OCI-LY1 (cell line): ENCODE data around the gene EPGN.

Experiments used
- H2AFZ ChIP-seq: fragments of 200-600 bp; sonication (generic), shearing (Covaris generic); 2 replicates; pipeline ENCODE4 v1.6.0; 2014; ENCODE audit warnings: antibody characterized with exemption, mild to moderate bottlenecking, low read length
- H3F3A ChIP-seq: fragments of 200-600 bp; sonication (generic), shearing (Covaris generic); 2 replicates; pipeline ENCODE4 v1.6.0; 2014; ENCODE audit warnings: mild to moderate bottlenecking, antibody characterized with exemption, low read length, moderate library complexity; ENCODE audit not compliant: insufficient read depth
- H3K27ac ChIP-seq: fragments of 200-600 bp; sonication (generic); 2 replicates; pipeline ENCODE4 v1.5.1; 2014; ENCODE audit warnings: low read length, mixed run types, mild to moderate bottlenecking, low read depth; ENCODE audit not compliant: poor library complexity, severe bottlenecking
- H3K27me3 ChIP-seq: fragments of 200-600 bp; sonication (generic); 2 replicates; pipeline ENCODE4 v1.6.0; 2014; ENCODE audit warnings: antibody characterized with exemption, mild to moderate bottlenecking, low read length, moderate library complexity; ENCODE audit not compliant: insufficient read depth
- H3K36me3 ChIP-seq: fragments of 200-600 bp; sonication (generic); 2 replicates; pipeline ENCODE4 v1.6.1; 2014; ENCODE audit warnings: mild to moderate bottlenecking, antibody characterized with exemption, low read length, moderate library complexity, mixed read lengths; ENCODE audit not compliant: insufficient read depth
- H3K4me1 ChIP-seq: fragments of 200-600 bp; sonication (generic); 2 replicates; pipeline ENCODE4 v1.5.1; 2014; ENCODE audit warnings: mild to moderate bottlenecking, low read length, moderate library complexity; ENCODE audit not compliant: insufficient read depth, severe bottlenecking
- H3K4me2 ChIP-seq: fragments of 200-600 bp; sonication (generic), shearing (Covaris generic); 2 replicates; pipeline ENCODE4 v1.6.1; 2014; ENCODE audit warnings: low read length
- H3K4me3 ChIP-seq: fragments of 200-600 bp; sonication (generic); 2 replicates; pipeline ENCODE4 v1.5.1; 2014; ENCODE audit warnings: low read length, low read depth, mild to moderate bottlenecking, mixed read lengths; ENCODE audit not compliant: poor library complexity, severe bottlenecking
- H3K79me2 ChIP-seq: fragments of 200-600 bp; shearing (Covaris generic); 2 replicates; pipeline ENCODE4 v1.6.1; 2016; ENCODE audit warnings: mixed run types, low read length, mixed read lengths; ENCODE audit not compliant: insufficient read depth
- H3K9ac ChIP-seq: fragments of 200-600 bp; sonication (generic), shearing (Covaris generic); 2 replicates; pipeline ENCODE4 v1.6.1; 2014; ENCODE audit warnings: mild to moderate bottlenecking, low read length, mixed read lengths
- H3K9me2 ChIP-seq: fragments of 200-600 bp; sonication (generic), shearing (Covaris generic); 2 replicates; pipeline ENCODE4 v1.6.1; 2014; ENCODE audit warnings: low read depth, mild to moderate bottlenecking, low read length, mixed read lengths
- H3K9me3 ChIP-seq: fragments of 200-600 bp; shearing (Covaris generic); 2 replicates; pipeline ENCODE4 v1.6.1; 2014; ENCODE audit warnings: low read length, mixed read lengths
- H4K20me1 ChIP-seq: fragments of 200-600 bp; sonication (generic), shearing (Covaris generic); 2 replicates; pipeline ENCODE4 v1.6.0; 2016; ENCODE audit warnings: mild to moderate bottlenecking, low read length; ENCODE audit not compliant: insufficient read depth
- CTCF ChIP-seq: fragments of 200-600 bp; sonication (generic), shearing (Covaris generic); IDR thresholded peaks from 2 replicates; pipeline ENCODE4 v1.5.1; 2017; ENCODE audit warnings: mild to moderate bottlenecking, antibody characterized with exemption, low read length, moderate library complexity, mixed read lengths
- EZH2 ChIP-seq: fragments of 200-600 bp; sonication (generic), shearing (Covaris generic); IDR thresholded peaks from 2 replicates; pipeline ENCODE4 v1.8.0; 2017; ENCODE audit warnings: borderline replicate concordance, mixed run types, mild to moderate bottlenecking, antibody characterized with exemption, low read length, moderate library complexity, mixed read lengths

The EPGN gene

GRCh38 chr4:74353858-74354257, 45.6 kb downstream of the EPGN start:
- H3K36me3 ChIP-seq: no peaks in the 10 kb centered on the region
- no peaks in the 10 kb centered on the region for H3K4me1 ChIP-seq
- H4K20me1 ChIP-seq: no peaks in the 10 kb centered on the region
- no peaks in the 10 kb centered on the region for H3K79me2 ChIP-seq
- no peak overlapping the region for H3K4me2 ChIP-seq
- H3K27ac ChIP-seq: no peak overlapping the region
- no peak overlapping the region for H3K4me3 ChIP-seq
- H3K27me3 ChIP-seq: no peaks in the 10 kb centered on the region
- no peaks in the 10 kb centered on the region for H3F3A ChIP-seq
- no peak overlapping the region for H2AFZ ChIP-seq
- no peak for TF ChIP-seq EZH2
- no peak overlapping the region for H3K9ac ChIP-seq
- H3K9me2 ChIP-seq: no peaks in the 10 kb centered on the region
- H3K9me3 ChIP-seq: no peaks in the 10 kb centered on the region

GRCh38 chr4:74357965-74358364, 49.7 kb downstream of the EPGN start:
- H3K9me3 ChIP-seq: no peaks in the 10 kb centered on the region
- H3K4me1 ChIP-seq: no peaks in the 10 kb centered on the region
- H3K27ac ChIP-seq: no peak overlapping the region
- H3K79me2 ChIP-seq: no peaks in the 10 kb centered on the region
- no peak overlapping the region for H3K4me2 ChIP-seq
- no peaks in the 10 kb centered on the region for H3K9me2 ChIP-seq
- H3K4me3 ChIP-seq: no peak overlapping the region
- H3K9ac ChIP-seq: no peak overlapping the region
- no peaks in the 10 kb centered on the region for H3K27me3 ChIP-seq
- no peaks in the 10 kb centered on the region for H4K20me1 ChIP-seq
- H3K36me3 ChIP-seq: no peaks in the 10 kb centered on the region
- TF ChIP-seq CTCF (no peak), EZH2 (no peak)
- no peaks in the 10 kb centered on the region for H3F3A ChIP-seq
- no peak overlapping the region for H2AFZ ChIP-seq

- Histone ChIP-seq H4K20me1 (no peaks in the 10 kb centered on the region), H3K27ac (no peak overlapping the region), H3K36me3 (no peaks in the 10 kb centered on the region), H3K9me3 (no peaks in the 10 kb centered on the region), H3K4me1 (no peaks in the 10 kb centered on the region), H3F3A (no peaks in the 10 kb centered on the region), H3K79me2 (no peaks in the 10 kb centered on the region), H3K4me2 (no peak overlapping the region), H3K9ac (no peak overlapping the region), H2AFZ (no peak overlapping the region), H3K4me3 (no peak overlapping the region), H3K27me3 (no peaks in the 10 kb centered on the region), H3K9me2 (no peaks in the 10 kb centered on the region)
- TF ChIP-seq EZH2 (no peak), CTCF (no peak)
Observed at GRCh38 chr4:74361671-74362070, 53.4 kb downstream of the EPGN start.

- no peaks in the 10 kb centered on the region for H3K9me3 ChIP-seq
- H3K9me2 ChIP-seq: no peaks in the 10 kb centered on the region
- no peaks in the 10 kb centered on the region for H3K27me3 ChIP-seq
- no peak overlapping the region for H3K4me2 ChIP-seq
- H3K79me2 ChIP-seq: no peaks in the 10 kb centered on the region
- H4K20me1 ChIP-seq: no peaks in the 10 kb centered on the region
- H3K27ac ChIP-seq: no peak overlapping the region
- H3K9ac ChIP-seq: no peak overlapping the region
- H2AFZ ChIP-seq: no peak overlapping the region
- no peaks in the 10 kb centered on the region for H3K36me3 ChIP-seq
- H3K4me1 ChIP-seq: no peaks in the 10 kb centered on the region
- TF ChIP-seq CTCF (no peak), EZH2 (no peak)
- no peak overlapping the region for H3K4me3 ChIP-seq
- H3F3A ChIP-seq: no peaks in the 10 kb centered on the region
Observed at GRCh38 chr4:74362347-74362746, 54.1 kb downstream of the EPGN start.
